HepG2 (cell line): ENCODE measurements around the gene TSNAXIP1. TPM values are rescaled to one million over a fixed set of nuclear protein-coding genes. Genes with fewer than 3 reads are reported as not detected.

ENCODE experiments used
- KDM5A ChIP-seq: fragments of 200-600 bp; sonication (generic); IDR thresholded peaks from 2 replicates; pipeline ENCODE4 v1.7.0; 2018; ENCODE audit warnings: antibody characterized with exemption, mild to moderate bottlenecking, low read length, borderline replicate concordance
- MAZ ChIP-seq, 2 experiments: sonication (generic) in 1 of 2; formaldehyde crosslinking in 1 of 2; IDR thresholded peaks; 2 replicates each; pipeline versions ENCODE4 v1.5.0 to v1.6.1; 2012 to 2020; ENCODE audit warnings: low read depth in 2 of 2, mild to moderate bottlenecking in 2 of 2, borderline replicate concordance in 1 of 2, improper control_type of control experiment in 1 of 2, low read length in 1 of 2, missing genetic modification reagents in 1 of 2, moderate library complexity in 1 of 2
- PHF5A ChIP-seq: IDR thresholded peaks from one replicate; pipeline ENCODE4 v1.6.1; 2018; ENCODE audit warnings: low read depth, missing genetic modification reagents; ENCODE audit not compliant: unreplicated experiment
- SMAD1 ChIP-seq: sonication (generic); formaldehyde crosslinking; IDR thresholded peaks from 2 replicates; pipeline ENCODE4 v1.4.0; 2020; ENCODE audit warnings: missing genetic modification reagents, low read depth, mild to moderate bottlenecking, borderline replicate concordance
- STAT5B ChIP-seq: sonication (generic); formaldehyde crosslinking; IDR thresholded peaks from 2 replicates; pipeline ENCODE4 v1.4.0; 2020; ENCODE audit warnings: missing genetic modification reagents
- TSC22D2 ChIP-seq: sonication (generic); formaldehyde crosslinking; IDR thresholded peaks from 2 replicates; pipeline ENCODE4 v1.5.1; 2020; ENCODE audit warnings: missing genetic modification reagents, mild to moderate bottlenecking, borderline replicate concordance
- ZBED4 ChIP-seq: sonication (generic); formaldehyde crosslinking; IDR thresholded peaks from 2 replicates; pipeline ENCODE4 v1.4.0; 2020; ENCODE audit warnings: missing genetic modification reagents, borderline replicate concordance
- ZNF20 ChIP-seq: sonication (generic); formaldehyde crosslinking; IDR thresholded peaks from 2 replicates; pipeline ENCODE4 v1.4.0; 2020; ENCODE audit warnings: mild to moderate bottlenecking, moderate library complexity, missing genetic modification reagents
- ZNF337 ChIP-seq: sonication (generic); formaldehyde crosslinking; IDR thresholded peaks from 2 replicates; pipeline ENCODE4 v1.5.1; 2020; ENCODE audit warnings: missing genetic modification reagents, low read depth, mild to moderate bottlenecking, borderline replicate concordance
- ZNF550 ChIP-seq: sonication (generic); formaldehyde crosslinking; IDR thresholded peaks from 2 replicates; pipeline ENCODE4 v1.4.0; 2020; ENCODE audit warnings: mild to moderate bottlenecking, missing genetic modification reagents, borderline replicate concordance
- ZNF644 ChIP-seq: IDR thresholded peaks from 2 replicates; pipeline ENCODE4 v1.6.1; 2016; ENCODE audit warnings: low read depth
- ZNF710 ChIP-seq: sonication (generic); formaldehyde crosslinking; IDR thresholded peaks from 2 replicates; pipeline ENCODE4 v1.5.0; 2020; ENCODE audit warnings: mild to moderate bottlenecking, missing genetic modification reagents, borderline replicate concordance
- ZNF737 ChIP-seq: sonication (generic); formaldehyde crosslinking; IDR thresholded peaks from 2 replicates; pipeline ENCODE4 v1.5.0; 2020; ENCODE audit warnings: missing genetic modification reagents, mild to moderate bottlenecking, borderline replicate concordance
- ZNF773 ChIP-seq: sonication (generic); formaldehyde crosslinking; IDR thresholded peaks from 2 replicates; pipeline ENCODE4 v1.4.0; 2020; ENCODE audit warnings: missing genetic modification reagents, borderline replicate concordance
- polyA plus RNA-seq, 8 experiments: library from polyadenylated mRNA; depleted of rRNA in 3 of 8; stranded (reverse) in 7 of 8; unstranded in 1 of 8; fragments of >200 nt; fragmentation: Illumina TruSeq in 4 of 8; extraction: Trizol in 4 of 8; gene quantifications; 2 replicates each; pipeline versions ENCODE4 v1.2.1 to v1.2.3, GENCODE V29; 2011 to 2016; ENCODE audit warnings: low read depth in 4 of 8, missing spikeins in 1 of 8, mixed read lengths in 1 of 8; ENCODE audit not compliant: insufficient read depth in 1 of 8
- total RNA-seq, 5 experiments: library from RNA; depleted of rRNA; stranded (reverse); fragments of >200 nt; fragmentation: Illumina TruSeq; extraction: Trizol; gene quantifications; 2 replicates each; pipeline ENCODE4 v1.2.3, GENCODE V29; 2016; ENCODE audit warnings: low read depth in 1 of 5
- TF ChIP-seq, protein P1 (sequence below): sonication (generic); formaldehyde crosslinking; IDR thresholded peaks from 2 replicates; pipeline ENCODE4 v1.4.0; 2020; ENCODE audit warnings: missing genetic modification reagents
- TF ChIP-seq, protein P2 (sequence below): IDR thresholded peaks from 2 replicates; pipeline ENCODE4 v1.6.1; 2016
- TF ChIP-seq, protein P3 (sequence below): sonication (generic); formaldehyde crosslinking; IDR thresholded peaks from 2 replicates; pipeline ENCODE4 v1.8.0; 2022; ENCODE audit warnings: mild to moderate bottlenecking, missing genetic modification reagents, borderline replicate concordance

TSNAXIP1 gene
- total and polyA plus RNA-seq, 2 of the 13 experiments (the other 11 are each of a cell fraction or from before 2014, with no cell fraction given): 0.37 to 0.86 TPM

DNA sequence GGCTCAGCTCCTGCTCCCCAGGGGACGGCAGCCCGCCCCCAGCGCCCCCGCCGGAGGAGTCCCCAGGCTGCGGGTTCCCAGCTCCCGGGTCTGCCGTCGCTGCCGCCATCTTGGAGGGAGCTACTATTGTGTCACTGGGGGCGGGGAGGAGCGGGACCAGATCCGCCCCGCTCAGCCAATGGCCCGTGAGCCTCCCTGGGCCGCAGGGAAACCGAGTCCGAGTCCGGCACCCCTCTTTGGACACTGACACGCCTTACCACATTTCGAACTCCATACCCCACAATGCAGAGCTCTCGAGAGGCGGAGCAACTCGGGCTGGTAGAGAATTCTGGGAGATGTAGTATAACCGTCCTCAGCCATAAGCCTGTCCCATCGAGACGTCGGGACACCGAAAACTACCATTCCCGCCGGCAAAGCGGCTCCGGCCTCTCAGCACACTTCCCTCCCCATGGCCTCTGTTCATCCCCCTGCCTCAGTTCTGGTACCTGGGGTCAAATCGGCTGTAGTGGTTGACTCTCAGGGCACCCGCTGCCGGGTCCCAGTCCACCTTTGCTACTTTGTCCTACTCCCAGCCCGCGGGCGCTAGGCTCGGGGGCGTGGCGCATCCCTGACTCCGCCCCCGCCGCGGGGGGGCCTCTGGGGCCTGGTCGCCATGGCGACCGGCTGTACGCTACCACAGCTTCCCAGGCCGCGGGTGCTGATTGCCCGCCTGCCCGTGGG, at the start of gene TSNAXIP1, which contains the start of gene RANBP10 (continued):
- TF ChIP-seq MAZ (IDR thresholded peaks at IDR 0.05; ENCODE audit: borderline replicate concordance, low read depth, low read length): peak; percentile 81; the same call in 1 of the 2 replicates
- TF ChIP-seq MAZ (CRISPR knock-in tag; IDR thresholded peaks at IDR 0.05; ENCODE audit: low read depth): peak; percentile 81
- TF ChIP-seq ZNF20 (CRISPR knock-in tag): no peak
- TF ChIP-seq KDM5A: peak; percentile 79
- TF ChIP-seq, protein P1, sequence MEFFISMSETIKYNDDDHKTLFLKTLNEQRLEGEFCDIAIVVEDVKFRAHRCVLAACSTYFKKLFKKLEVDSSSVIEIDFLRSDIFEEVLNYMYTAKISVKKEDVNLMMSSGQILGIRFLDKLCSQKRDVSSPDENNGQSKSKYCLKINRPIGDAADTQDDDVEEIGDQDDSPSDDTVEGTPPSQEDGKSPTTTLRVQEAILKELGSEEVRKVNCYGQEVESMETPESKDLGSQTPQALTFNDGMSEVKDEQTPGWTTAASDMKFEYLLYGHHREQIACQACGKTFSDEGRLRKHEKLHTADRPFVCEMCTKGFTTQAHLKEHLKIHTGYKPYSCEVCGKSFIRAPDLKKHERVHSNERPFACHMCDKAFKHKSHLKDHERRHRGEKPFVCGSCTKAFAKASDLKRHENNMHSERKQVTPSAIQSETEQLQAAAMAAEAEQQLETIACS (CRISPR knock-in tag): no peak
- no peak for TF ChIP-seq ZNF710
- TF ChIP-seq, protein P2, sequence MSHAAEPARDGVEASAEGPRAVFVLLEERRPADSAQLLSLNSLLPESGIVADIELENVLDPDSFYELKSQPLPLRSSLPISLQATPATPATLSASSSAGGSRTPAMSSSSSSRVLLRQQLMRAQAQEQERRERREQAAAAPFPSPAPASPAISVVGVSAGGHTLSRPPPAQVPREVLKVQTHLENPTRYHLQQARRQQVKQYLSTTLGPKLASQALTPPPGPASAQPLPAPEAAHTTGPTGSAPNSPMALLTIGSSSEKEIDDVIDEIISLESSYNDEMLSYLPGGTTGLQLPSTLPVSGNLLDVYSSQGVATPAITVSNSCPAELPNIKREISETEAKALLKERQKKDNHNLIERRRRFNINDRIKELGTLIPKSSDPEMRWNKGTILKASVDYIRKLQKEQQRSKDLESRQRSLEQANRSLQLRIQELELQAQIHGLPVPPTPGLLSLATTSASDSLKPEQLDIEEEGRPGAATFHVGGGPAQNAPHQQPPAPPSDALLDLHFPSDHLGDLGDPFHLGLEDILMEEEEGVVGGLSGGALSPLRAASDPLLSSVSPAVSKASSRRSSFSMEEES: peak; percentile 46; the same call in 1 of the 2 replicates
- TF ChIP-seq ZNF773 (CRISPR knock-in tag): no peak
- no peak for TF ChIP-seq ZNF644 (CRISPR knock-in tag)
- TF ChIP-seq, protein P3, sequence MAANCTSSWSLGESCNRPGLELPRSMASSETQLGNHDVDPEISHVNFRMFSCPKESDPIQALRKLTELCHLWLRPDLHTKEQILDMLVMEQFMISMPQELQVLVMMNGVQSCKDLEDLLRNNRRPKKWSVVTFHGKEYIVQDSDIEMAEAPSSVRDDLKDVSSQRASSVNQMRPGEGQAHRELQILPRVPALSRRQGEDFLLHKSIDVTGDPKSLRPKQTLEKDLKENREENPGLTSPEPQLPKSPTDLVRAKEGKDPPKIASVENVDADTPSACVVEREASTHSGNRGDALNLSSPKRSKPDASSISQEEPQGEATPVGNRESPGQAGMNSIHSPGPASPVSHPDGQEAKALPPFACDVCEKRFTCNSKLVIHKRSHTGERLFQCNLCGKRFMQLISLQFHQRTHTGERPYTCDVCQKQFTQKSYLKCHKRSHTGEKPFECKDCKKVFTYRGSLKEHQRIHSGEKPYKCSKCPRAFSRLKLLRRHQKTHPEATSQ (CRISPR knock-in tag): no peak
- TF ChIP-seq ZNF337: 0 out of 2 replicates have a peak, but pooled peaks have one; percentile 47
- no peak for TF ChIP-seq PHF5A (CRISPR knock-in tag)
- no peak for TF ChIP-seq ZNF737 (CRISPR knock-in tag)
- no peak for TF ChIP-seq ZNF550
- TF ChIP-seq STAT5B (CRISPR knock-in tag): no peak
- peak; percentile 34; the same call in 1 of the 2 replicates for TF ChIP-seq TSC22D2 (CRISPR knock-in tag)
- TF ChIP-seq SMAD1 (CRISPR knock-in tag): peak; percentile 79; the same call in 1 of the 2 replicates
- TF ChIP-seq ZBED4 (CRISPR knock-in tag): no peak
